GM13976 (cell line): ENCODE measurements around the gene ACTG1.

Source experiments
- DNase-seq: peaks from one replicate; pipeline ENCODE4 v3.0.0; 2012; ENCODE audit warnings: low spot score
- CTCF ChIP-seq: IDR thresholded peaks from 2 replicates; pipeline ENCODE4 v1.5.1; 2012; ENCODE audit warnings: borderline replicate concordance, mild to moderate bottlenecking; ENCODE audit not compliant: insufficient read depth; ENCODE audit errors: extremely low read depth, missing control alignments, control extremely low read depth
- in situ Hi-C: fragments of 300-500 bp; cut with MboI; formaldehyde crosslinking; loops from one replicate; pipeline ENCODE4 v1.12.0; 2022; ENCODE audit warnings: low sequenced_read_pairs, mixed read lengths, inconsistent platforms; ENCODE audit not compliant: unreplicated experiment

ACTG1 gene

DNA sequence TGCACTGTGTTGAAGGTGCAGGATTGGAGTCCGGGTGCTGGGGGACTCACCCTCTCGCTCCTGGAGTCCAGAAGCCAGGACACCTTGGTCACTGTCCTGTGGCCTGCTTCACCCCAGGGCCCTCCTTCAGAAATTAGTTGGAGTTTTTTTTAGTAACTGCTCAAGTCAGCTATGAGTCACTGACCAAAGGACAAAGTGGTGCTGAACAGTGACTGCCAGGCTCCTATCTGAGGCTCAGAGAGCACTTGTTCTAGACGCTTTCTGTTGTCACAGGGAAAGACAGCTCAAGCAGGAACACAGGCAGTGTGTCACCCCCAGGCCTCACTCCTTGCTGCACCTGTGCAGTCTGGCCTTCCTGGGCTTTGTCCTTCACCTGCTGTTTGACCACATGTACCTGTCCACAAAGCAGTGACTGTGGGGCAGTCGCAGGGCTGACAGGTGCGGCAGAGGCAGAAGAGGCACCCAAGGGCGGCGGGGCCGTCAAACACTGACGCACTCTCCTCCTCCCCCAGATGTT is 43.6 kb upstream of the ACTG1 start:
- in situ Hi-C loops, result no loop called here
- DNase-seq, result no peak
- no peak for TF ChIP-seq CTCF

GRCh38 chr17:81553616-81554181 is 41.1 kb upstream of the ACTG1 start:
- in situ Hi-C loops, result no loop called here
- TF ChIP-seq CTCF, result no peak
- DNase-seq, result no peak

- in situ Hi-C loops, result no loop called here
- peak; percentile 88 for DNase-seq
- TF ChIP-seq CTCF, result peak; percentile 10
Observed at GRCh38 chr17:81553018-81553615, 40.5 kb upstream of the ACTG1 start.

DNA sequence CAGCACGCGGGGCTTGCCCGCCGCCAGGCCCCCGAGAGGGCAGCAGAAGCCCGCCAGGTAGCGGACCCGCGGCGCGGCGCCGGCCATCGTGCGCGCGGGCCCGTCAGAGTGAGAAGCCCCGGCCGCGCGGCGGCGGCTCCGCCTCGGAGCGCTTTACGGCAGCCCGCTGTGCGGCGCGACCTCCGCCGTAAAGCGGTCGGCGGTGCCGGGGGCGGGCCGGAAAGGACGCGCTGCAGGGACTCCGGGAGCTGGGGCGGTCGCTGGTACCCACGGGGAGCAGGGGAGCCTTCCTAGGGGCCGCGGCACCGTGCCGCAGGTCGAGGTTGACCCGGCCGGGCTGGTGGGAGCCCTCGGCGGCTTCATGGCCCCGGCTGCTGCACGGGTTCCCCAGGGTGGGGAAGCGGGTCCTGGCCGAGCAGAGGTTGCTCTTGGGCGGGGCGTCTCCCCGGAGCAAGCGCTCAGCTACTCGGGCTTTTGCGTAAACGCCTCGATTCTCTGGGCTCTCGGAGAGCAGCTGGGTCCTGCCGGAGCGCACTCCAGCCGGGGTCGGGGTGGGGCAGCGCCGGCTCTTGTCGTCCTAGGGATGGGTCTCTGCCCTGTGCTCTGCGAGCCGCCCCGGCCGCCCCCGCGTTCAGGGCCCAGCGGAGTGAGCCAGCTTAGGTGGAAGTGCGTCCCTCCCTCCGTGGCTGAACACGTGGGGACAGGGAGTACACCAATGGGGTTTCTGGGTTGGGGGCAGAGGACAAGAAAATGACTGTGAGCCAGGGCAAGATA is 39.8 kb upstream of the ACTG1 start, which contains the start of gene FAAP100:
Gene FAAP100 (minus strand): TSS at position 110 of the 774 bp plus-strand sequence. CDS start 23 bp downstream, at position 87.
- no peak for TF ChIP-seq CTCF
- in situ Hi-C loops, result no loop called here
- DNase-seq, result peak; percentile 96

GRCh38 chr17:81551458-81552243 is 39.1 kb upstream of the ACTG1 start:
- peak; percentile 62 for DNase-seq
- TF ChIP-seq CTCF, result no peak
- in situ Hi-C loops, result no loop called here
